Left ventricle myocardium inferior (tissue), 1 donor: Measurements from ENCODE around the gene TUBGCP2. TPM values are rescaled to one million over a fixed set of nuclear protein-coding genes. Genes with fewer than 3 reads are reported as not detected.

Experiments
- DNase-seq: peaks from one replicate; pipeline ENCODE4 v3.0.0-alpha.2; 2020
- H3K27ac ChIP-seq: fragments of 200-600 bp; replicated peaks from 2 replicates; pipeline ENCODE4 v1.8.0; 2021
- H3K27me3 ChIP-seq: fragments of 200-600 bp; 2 replicates; pipeline ENCODE4 v1.8.0; 2021; ENCODE audit warnings: low read depth
- H3K36me3 ChIP-seq: fragments of 200-600 bp; 2 replicates; pipeline ENCODE4 v1.8.0; 2021
- H3K4me1 ChIP-seq: fragments of 200-600 bp; 2 replicates; pipeline ENCODE4 v1.8.0; 2021
- H3K4me3 ChIP-seq: fragments of 200-600 bp; 2 replicates; pipeline ENCODE4 v1.8.0; 2021; ENCODE audit warnings: mild to moderate bottlenecking, moderate library complexity
- H3K9me3 ChIP-seq: fragments of 200-600 bp; replicated peaks from 2 replicates; pipeline ENCODE4 v1.8.0; 2021
- intact Hi-C: fragments of 100-400 bp; cut with micrococcal nuclease; formaldehyde crosslinking; loops from one replicate; pipeline ENCODE4 v1.11.0; 2022
- total RNA-seq: library from RNA; stranded (reverse); fragmentation: NEBNext Ultra II Directional; extraction: Animal tissue kit (Norgen Biotek cat#: 25700); gene quantifications from one replicate; pipeline ENCODE4 v1.2.1, GENCODE V29; 2021
- TF ChIP-seq, protein P1 (sequence below): fragments of 200-600 bp; IDR thresholded peaks from 2 replicates; pipeline ENCODE4 v1.8.0; 2021; ENCODE audit warnings: antibody characterized with exemption, mild to moderate bottlenecking, borderline replicate concordance
- donor health status: DM: no; HTN: yes; CAD: no; lungs with severe emphysema.

TUBGCP2 gene
- total RNA-seq, 1 donor from 2014 or later = 38.9 TPM

DNA sequence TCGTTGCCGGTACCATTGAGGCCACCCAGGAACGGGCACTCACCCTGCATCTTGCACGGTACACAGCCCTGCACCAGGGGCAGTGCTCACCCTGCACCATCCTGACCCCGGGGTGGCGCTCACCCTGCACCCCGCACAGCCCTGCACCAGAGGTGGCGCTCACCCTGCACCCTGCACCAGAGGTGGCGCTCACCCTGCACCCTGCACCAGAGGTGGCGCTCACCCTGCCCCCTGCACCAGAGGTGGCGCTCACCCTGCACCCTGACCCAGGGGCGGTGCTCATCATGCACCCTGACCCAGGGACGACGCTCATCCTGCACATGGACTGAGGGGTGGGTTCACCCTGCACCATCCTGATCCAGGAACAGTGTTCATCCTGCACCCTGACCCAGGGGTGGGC lies 6.4 kb downstream of the TUBGCP2 start:
- Histone ChIP-seq H3K36me3 (peaks cover 58% of the 10 kb centered on the region), H3K27me3 (no peaks in the 10 kb centered on the region), H3K27ac (no peak overlapping the region), H3K9me3 (no peaks in the 10 kb centered on the region), H3K4me3 (no peak overlapping the region), H3K4me1 (peaks cover 31% of the 10 kb centered on the region)
- TF ChIP-seq, protein P1, sequence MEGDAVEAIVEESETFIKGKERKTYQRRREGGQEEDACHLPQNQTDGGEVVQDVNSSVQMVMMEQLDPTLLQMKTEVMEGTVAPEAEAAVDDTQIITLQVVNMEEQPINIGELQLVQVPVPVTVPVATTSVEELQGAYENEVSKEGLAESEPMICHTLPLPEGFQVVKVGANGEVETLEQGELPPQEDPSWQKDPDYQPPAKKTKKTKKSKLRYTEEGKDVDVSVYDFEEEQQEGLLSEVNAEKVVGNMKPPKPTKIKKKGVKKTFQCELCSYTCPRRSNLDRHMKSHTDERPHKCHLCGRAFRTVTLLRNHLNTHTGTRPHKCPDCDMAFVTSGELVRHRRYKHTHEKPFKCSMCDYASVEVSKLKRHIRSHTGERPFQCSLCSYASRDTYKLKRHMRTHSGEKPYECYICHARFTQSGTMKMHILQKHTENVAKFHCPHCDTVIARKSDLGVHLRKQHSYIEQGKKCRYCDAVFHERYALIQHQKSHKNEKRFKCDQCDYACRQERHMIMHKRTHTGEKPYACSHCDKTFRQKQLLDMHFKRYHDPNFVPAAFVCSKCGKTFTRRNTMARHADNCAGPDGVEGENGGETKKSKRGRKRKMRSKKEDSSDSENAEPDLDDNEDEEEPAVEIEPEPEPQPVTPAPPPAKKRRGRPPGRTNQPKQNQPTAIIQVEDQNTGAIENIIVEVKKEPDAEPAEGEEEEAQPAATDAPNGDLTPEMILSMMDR = no peak
- no peak for DNase-seq
- intact Hi-C loops = no loop called here

DNA sequence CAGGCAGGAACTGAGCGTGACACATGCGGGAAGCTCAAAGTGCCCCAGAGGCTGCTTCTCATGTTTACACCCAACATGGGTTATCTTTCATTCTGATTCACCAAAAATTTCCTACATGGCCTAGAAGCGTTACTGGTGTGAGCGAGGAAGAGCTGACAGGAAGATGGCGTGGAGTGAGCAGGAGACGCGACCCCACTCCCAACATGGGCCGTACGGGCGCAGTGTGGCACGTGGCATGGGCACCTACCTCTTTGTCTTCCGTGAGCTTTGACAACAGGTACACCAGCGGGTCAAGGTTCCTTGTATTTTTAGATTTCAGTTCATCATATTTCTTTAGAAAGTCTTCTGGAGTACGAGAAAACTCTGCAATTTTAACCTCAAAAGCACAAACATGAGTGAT lies 8.9 kb downstream of the TUBGCP2 start:
- no peaks in the 10 kb centered on the region for H3K27me3 ChIP-seq
- no peak overlapping the region for H3K4me3 ChIP-seq
- TF ChIP-seq, protein P1 = no peak
- intact Hi-C loops = no loop called here
- no peak overlapping the region for H3K27ac ChIP-seq
- peaks cover 10% of the 10 kb centered on the region for H3K4me1 ChIP-seq
- H3K36me3 ChIP-seq = peaks cover 83% of the 10 kb centered on the region
- no peak for DNase-seq
- H3K9me3 ChIP-seq = no peaks in the 10 kb centered on the region

DNA sequence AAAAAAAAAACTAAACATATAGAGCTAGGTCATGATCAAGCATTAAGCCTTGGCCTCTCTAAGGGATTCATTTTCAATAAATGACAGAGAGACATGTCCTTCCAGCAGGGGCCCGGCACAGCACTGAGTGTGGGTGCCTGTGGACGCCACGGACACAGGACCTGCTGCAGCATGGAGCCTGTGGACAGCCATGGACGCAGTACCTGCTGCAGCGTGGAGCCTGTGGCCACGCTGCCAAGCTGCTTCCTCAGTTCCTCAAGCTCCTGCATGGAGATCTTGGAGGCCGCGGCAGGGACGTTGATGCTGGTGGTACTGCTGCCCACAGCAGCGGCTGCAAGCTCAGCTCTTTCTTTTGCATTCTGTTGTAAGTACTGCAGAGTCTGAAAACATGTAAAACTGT lies 9.4 kb downstream of the TUBGCP2 start:
- H3K36me3 ChIP-seq = peaks cover 88% of the 10 kb centered on the region
- intact Hi-C loops = no loop called here
- no peak overlapping the region for H3K27ac ChIP-seq
- H3K4me1 ChIP-seq = peaks cover 6% of the 10 kb centered on the region
- no peaks in the 10 kb centered on the region for H3K9me3 ChIP-seq
- TF ChIP-seq, protein P1 = no peak
- H3K4me3 ChIP-seq = no peak overlapping the region
- DNase-seq = no peak
- H3K27me3 ChIP-seq = no peaks in the 10 kb centered on the region

DNA sequence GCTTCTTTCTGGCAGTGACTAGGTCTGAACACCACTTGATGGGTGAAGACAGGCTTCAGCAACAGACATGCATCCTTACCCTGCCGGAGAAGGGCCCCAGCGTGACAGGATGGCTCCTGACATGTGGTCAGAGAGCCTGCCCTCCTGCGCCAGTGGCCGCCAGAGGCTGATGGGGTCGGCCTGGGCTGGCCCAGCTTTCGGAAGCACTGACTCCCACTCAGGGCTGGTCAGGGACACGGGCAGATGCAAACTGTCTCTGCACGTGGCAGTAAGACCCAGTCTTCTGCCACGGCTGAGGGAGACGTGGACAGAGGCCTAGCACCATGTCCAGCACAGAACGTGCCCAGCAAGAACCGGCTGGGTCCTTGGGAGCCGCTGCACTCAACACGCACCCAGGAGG lies 10.2 kb downstream of the TUBGCP2 start:
- Histone ChIP-seq H3K4me3 (no peak overlapping the region), H3K36me3 (peaks cover 96% of the 10 kb centered on the region), H3K27ac (no peak overlapping the region), H3K4me1 (no peaks in the 10 kb centered on the region), H3K27me3 (no peaks in the 10 kb centered on the region), H3K9me3 (no peaks in the 10 kb centered on the region)
- intact Hi-C loops = no loop called here
- no peak for DNase-seq
- TF ChIP-seq, protein P1 = no peak

DNA sequence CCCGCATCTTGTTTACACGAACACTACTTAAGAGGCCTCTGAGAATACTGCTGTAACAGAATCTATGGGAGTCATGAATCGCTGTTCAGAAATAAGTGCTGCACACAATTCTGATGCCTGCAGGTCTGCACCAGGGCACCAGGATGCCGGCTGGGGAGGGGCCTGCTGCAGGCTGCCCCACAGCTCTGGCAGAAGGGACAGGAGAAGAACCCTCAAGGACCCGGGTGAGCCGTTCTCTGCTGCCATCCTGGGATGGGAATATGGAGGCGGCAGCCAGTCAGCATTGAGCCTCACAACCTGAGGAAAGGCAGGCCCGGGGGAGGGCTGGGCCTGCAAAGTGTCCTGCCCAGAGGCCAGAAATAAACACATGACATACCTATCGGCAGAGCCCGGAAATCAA lies 11.2 kb downstream of the TUBGCP2 start:
- H3K9me3 ChIP-seq = no peaks in the 10 kb centered on the region
- H3K4me1 ChIP-seq = no peaks in the 10 kb centered on the region
- no peak overlapping the region for H3K27ac ChIP-seq
- H3K4me3 ChIP-seq = no peak overlapping the region
- H3K36me3 ChIP-seq = peaks cover 100% of the 10 kb centered on the region
- intact Hi-C loops = no loop called here
- TF ChIP-seq, protein P1 = no peak
- no peak for DNase-seq
- no peaks in the 10 kb centered on the region for H3K27me3 ChIP-seq
